Neural progenitor cell (in vitro differentiated cells): Measurements from ENCODE around the gene MPRIP.

Experiments used
- EZH2 ChIP-seq: fragments of 200-600 bp; sonication (generic); IDR thresholded peaks from 2 replicates; pipeline ENCODE4 v1.6.1; 2017; ENCODE audit warnings: antibody characterized with exemption, mild to moderate bottlenecking, moderate library complexity
- EZH2phosphoT487 ChIP-seq: fragments of 200-600 bp; sonication (generic); IDR thresholded peaks from 2 replicates; pipeline ENCODE4 v1.6.1; 2017; ENCODE audit warnings: antibody characterized with exemption
- TF ChIP-seq, protein P1 (sequence below): fragments of 200-600 bp; sonication (generic); IDR thresholded peaks from 2 replicates; pipeline ENCODE4 v1.5.1; 2017; ENCODE audit warnings: antibody characterized with exemption, mild to moderate bottlenecking

DNA sequence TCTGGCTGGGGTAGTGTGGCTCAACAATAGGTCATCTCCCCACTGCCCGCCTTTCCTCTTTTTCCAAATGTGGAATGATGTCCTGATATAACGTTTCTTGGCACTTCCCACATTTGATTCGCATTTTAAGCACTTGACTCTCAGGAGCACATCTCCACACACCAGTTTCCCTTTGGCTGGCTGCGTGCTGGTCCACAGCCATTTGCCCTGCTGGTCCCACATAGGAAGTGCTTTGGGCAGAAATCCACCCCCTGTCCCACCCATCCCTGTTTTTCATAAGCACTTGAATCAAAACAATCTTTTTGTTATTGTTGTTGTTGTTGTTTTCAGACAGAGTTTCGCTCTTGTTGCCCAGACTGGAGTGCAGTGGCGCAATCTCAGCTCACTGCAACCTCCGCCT is 46.3 kb upstream of the MPRIP start:
- TF ChIP-seq EZH2phosphoT487 (no peak), EZH2 (no peak)
- TF ChIP-seq, protein P1, sequence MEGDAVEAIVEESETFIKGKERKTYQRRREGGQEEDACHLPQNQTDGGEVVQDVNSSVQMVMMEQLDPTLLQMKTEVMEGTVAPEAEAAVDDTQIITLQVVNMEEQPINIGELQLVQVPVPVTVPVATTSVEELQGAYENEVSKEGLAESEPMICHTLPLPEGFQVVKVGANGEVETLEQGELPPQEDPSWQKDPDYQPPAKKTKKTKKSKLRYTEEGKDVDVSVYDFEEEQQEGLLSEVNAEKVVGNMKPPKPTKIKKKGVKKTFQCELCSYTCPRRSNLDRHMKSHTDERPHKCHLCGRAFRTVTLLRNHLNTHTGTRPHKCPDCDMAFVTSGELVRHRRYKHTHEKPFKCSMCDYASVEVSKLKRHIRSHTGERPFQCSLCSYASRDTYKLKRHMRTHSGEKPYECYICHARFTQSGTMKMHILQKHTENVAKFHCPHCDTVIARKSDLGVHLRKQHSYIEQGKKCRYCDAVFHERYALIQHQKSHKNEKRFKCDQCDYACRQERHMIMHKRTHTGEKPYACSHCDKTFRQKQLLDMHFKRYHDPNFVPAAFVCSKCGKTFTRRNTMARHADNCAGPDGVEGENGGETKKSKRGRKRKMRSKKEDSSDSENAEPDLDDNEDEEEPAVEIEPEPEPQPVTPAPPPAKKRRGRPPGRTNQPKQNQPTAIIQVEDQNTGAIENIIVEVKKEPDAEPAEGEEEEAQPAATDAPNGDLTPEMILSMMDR = no peak
